H1 (cell line): ENCODE results near the gene TEAD4. TPM values are rescaled to one million over a fixed set of nuclear protein-coding genes. Genes with fewer than 3 reads are reported as not detected.

ENCODE experiments used
- CTCF ChIA-PET: fragments of 300-600 bp; sonication (Branson Sonifier 250); formaldehyde crosslinking; loops from one replicate; lab custom pipeline; 2021; ENCODE audit not compliant: partially characterized antibody; lab: Charles Lee
- POLR2A ChIA-PET: fragments of 300-600 bp; sonication (Branson Sonifier 250); formaldehyde crosslinking; loops from one replicate; lab custom pipeline; 2021; ENCODE audit warnings: inconsistent platforms; ENCODE audit not compliant: partially characterized antibody; lab: Charles Lee
- DNase-seq, 2 experiments: peaks; one replicate each; pipeline versions ENCODE4 v3.0.0 to v3.0.0-alpha.2; 2010 to 2022; ENCODE audit warnings: low spot score in 2 of 2, low read depth in 1 of 2, mixed read lengths in 1 of 2
- FAIRE-seq: peaks from 2 replicates; lab custom pipeline; 2011; peaks lifted over from hg19 to GRCh38; lab: Jason Lieb, UNC
- H2AFZ ChIP-seq: 2 replicates; pipeline ENCODE4 v1.8.1; 2012; ENCODE audit warnings: low read length, inconsistent platforms
- H2AK5ac ChIP-seq: 2 replicates; pipeline ENCODE4 v1.6.1; 2013; ENCODE audit warnings: low read depth, low read length
- H2BK120ac ChIP-seq: replicated peaks from 2 replicates; pipeline ENCODE3; 2013; ENCODE audit warnings: low read depth, low read length, inconsistent platforms
- H2BK12ac ChIP-seq: 2 replicates; pipeline ENCODE4 v1.6.1; 2013; ENCODE audit warnings: low read depth, low read length
- H2BK15ac ChIP-seq: 2 replicates; pipeline ENCODE4 v1.6.1; 2013; ENCODE audit warnings: low read length
- H2BK20ac ChIP-seq: 2 replicates; pipeline ENCODE4 v1.6.1; 2013; ENCODE audit warnings: low read length
- H2BK5ac ChIP-seq: 2 replicates; pipeline ENCODE4 v1.6.1; 2013; ENCODE audit warnings: low read depth, low read length
- H3K14ac ChIP-seq: 2 replicates; pipeline ENCODE4 v1.6.1; 2013; ENCODE audit warnings: inconsistent platforms; ENCODE audit not compliant: insufficient read length
- H3K18ac ChIP-seq: 2 replicates; pipeline ENCODE4 v1.6.1; 2013; ENCODE audit warnings: low read length; ENCODE audit errors: extremely low read depth
- H3K23ac ChIP-seq: 2 replicates; pipeline ENCODE4 v1.6.1; 2013; ENCODE audit warnings: inconsistent platforms; ENCODE audit not compliant: insufficient read length
- H3K23me2 ChIP-seq: 2 replicates; pipeline ENCODE4 v1.6.1; 2013; ENCODE audit warnings: low read depth, low read length
- H3K27ac ChIP-seq: 2 replicates; pipeline ENCODE4 v1.6.1; 2011; ENCODE audit warnings: low read depth, low read length, inconsistent platforms
- H3K27me3 ChIP-seq, 4 experiments: replicated peaks in 1 of 4; 1 replicate in 1 of 4; 2 replicates in 3 of 4; pipeline versions ENCODE4 v1.6.1 to v1.8.1; 2011 to 2013; ENCODE audit warnings: low read length in 3 of 4, mild to moderate bottlenecking in 3 of 4, inconsistent platforms in 2 of 4, mixed read lengths in 2 of 4, moderate library complexity in 1 of 4; ENCODE audit not compliant: control insufficient read depth in 3 of 4, insufficient read depth in 3 of 4; ENCODE audit errors: extremely low read depth in 1 of 4
- H3K36me3 ChIP-seq, 4 experiments: 2 replicates each; pipeline versions ENCODE4 v1.6.1 to v1.8.1; 2011 to 2013; ENCODE audit warnings: mild to moderate bottlenecking in 4 of 4, low read length in 3 of 4, moderate library complexity in 2 of 4, control low read depth in 1 of 4, inconsistent platforms in 1 of 4; ENCODE audit not compliant: insufficient read depth in 4 of 4, control insufficient read depth in 2 of 4
- H3K4ac ChIP-seq: replicated peaks from 2 replicates; pipeline ENCODE3; 2013; ENCODE audit warnings: low read length, low read depth, mixed read lengths, inconsistent platforms; ENCODE audit not compliant: insufficient read length
- H3K4me1 ChIP-seq, 4 experiments: replicated peaks in 1 of 4; 1 replicate in 1 of 4; 2 replicates in 3 of 4; pipeline versions ENCODE4 v1.6.1 to v1.8.1; 2011 to 2013; ENCODE audit warnings: low read length in 3 of 4, inconsistent platforms in 2 of 4, mixed read lengths in 1 of 4; ENCODE audit not compliant: insufficient read depth in 4 of 4, control insufficient read depth in 3 of 4
- H3K4me2 ChIP-seq, 2 experiments: 2 replicates each; pipeline versions ENCODE4 v1.6.1 to v1.8.1; 2011 to 2013; ENCODE audit warnings: low read depth in 2 of 2, low read length in 2 of 2, control low read depth in 1 of 2, inconsistent platforms in 1 of 2, mild to moderate bottlenecking in 1 of 2; ENCODE audit not compliant: insufficient read depth in 1 of 2
- H3K4me3 ChIP-seq, 4 experiments: fragments of 200-600, 300-600 bp in 1 of 4; sonication (generic), shearing (Covaris generic), sonication (Bioruptor Twin) in 1 of 4; 2 replicates each; pipeline versions ENCODE4 v1.5.1 to v1.8.1; 2011 to 2016; ENCODE audit warnings: low read length in 4 of 4, low read depth in 3 of 4, control low read depth in 2 of 4, inconsistent platforms in 2 of 4, mild to moderate bottlenecking in 2 of 4, mixed read lengths in 1 of 4, moderate library complexity in 1 of 4; ENCODE audit not compliant: insufficient read depth in 2 of 4; ENCODE audit errors: extremely low read depth in 1 of 4
- H3K56ac ChIP-seq: replicated peaks from 2 replicates; pipeline ENCODE3; 2013; ENCODE audit warnings: low read depth, mild to moderate bottlenecking, mixed read lengths, low read length, inconsistent platforms; ENCODE audit not compliant: insufficient read length
- H3K79me1 ChIP-seq: 2 replicates; pipeline ENCODE4 v1.6.1; 2013; ENCODE audit warnings: low read depth, low read length, control low read depth
- H3K79me2 ChIP-seq, 2 experiments: 2 replicates each; pipeline versions ENCODE4 v1.6.1 to v1.8.1; 2012 to 2013; ENCODE audit warnings: low read length in 2 of 2, mild to moderate bottlenecking in 2 of 2, inconsistent platforms in 1 of 2; ENCODE audit not compliant: insufficient read depth in 2 of 2, control insufficient read depth in 1 of 2
- H3K9ac ChIP-seq, 4 experiments: replicated peaks in 1 of 4; 1 replicate in 1 of 4; 2 replicates in 3 of 4; pipeline versions ENCODE4 v1.6.1 to v1.8.1; 2011 to 2013; ENCODE audit warnings: low read depth in 3 of 4, low read length in 3 of 4, control low read depth in 2 of 4, mild to moderate bottlenecking in 2 of 4, moderate library complexity in 2 of 4, inconsistent platforms in 1 of 4; ENCODE audit errors: extremely low read depth in 1 of 4
- H3K9me3 ChIP-seq, 2 experiments: 2 replicates each; pipeline versions ENCODE4 v1.6.1 to v1.8.1; 2012 to 2013; ENCODE audit warnings: mild to moderate bottlenecking in 2 of 2, moderate library complexity in 2 of 2, control low read depth in 1 of 2, inconsistent platforms in 1 of 2, low read depth in 1 of 2, low read length in 1 of 2, mixed read lengths in 1 of 2; ENCODE audit not compliant: insufficient read depth in 2 of 2
- H4K20me1 ChIP-seq, 2 experiments: replicated peaks in 1 of 2; 2 replicates each; pipeline versions ENCODE3 to v1.8.1; 2011 to 2013; ENCODE audit warnings: inconsistent platforms in 2 of 2, low read length in 2 of 2, mild to moderate bottlenecking in 1 of 2; ENCODE audit not compliant: insufficient read depth in 2 of 2, control insufficient read depth in 1 of 2
- H4K5ac ChIP-seq: 2 replicates; pipeline ENCODE4 v1.6.1; 2013; ENCODE audit warnings: low read length, low read depth, mixed read lengths, inconsistent platforms; ENCODE audit not compliant: insufficient read length
- H4K8ac ChIP-seq: 2 replicates; pipeline ENCODE4 v1.8.0; 2013; ENCODE audit warnings: mild to moderate bottlenecking, moderate library complexity, low read length, inconsistent platforms; ENCODE audit not compliant: insufficient read depth; ENCODE audit errors: extremely low read depth
- H4K91ac ChIP-seq: replicated peaks from 2 replicates; pipeline ENCODE3; 2013; ENCODE audit warnings: low read length, mixed read lengths, inconsistent platforms; ENCODE audit not compliant: insufficient read length
- EP300 ChIP-seq, 2 experiments: IDR thresholded peaks; 1 replicate in 1 of 2; 2 replicates in 1 of 2; pipeline ENCODE4 v1.6.1; 2011 to 2012; ENCODE audit warnings: low read depth in 2 of 2, low read length in 2 of 2, mild to moderate bottlenecking in 2 of 2, borderline replicate concordance in 1 of 2, inconsistent platforms in 1 of 2, moderate library complexity in 1 of 2
- GTF2F1 ChIP-seq: IDR thresholded peaks from 2 replicates; pipeline ENCODE4 v1.6.1; 2012; ENCODE audit warnings: low read depth, low read length, improper control_type of control experiment, borderline replicate concordance
- JUND ChIP-seq: IDR thresholded peaks from 2 replicates; pipeline ENCODE4 v1.6.1; 2011; ENCODE audit warnings: mild to moderate bottlenecking, improper control_type of control experiment, low read length
- WGBS, 2 experiments: shearing (Covaris generic) in 1 of 2; methylation state at CpG; one replicate each; pipeline versions ENCODE4 v1.1.6 to v1.1.7; 2013 to 2015; ENCODE audit warnings: low lambda C conversion rate in 2 of 2, mixed read lengths in 2 of 2, inconsistent platforms in 1 of 2, low coverage in 1 of 2, missing lambda C conversion rate in 1 of 2; ENCODE audit not compliant: insufficient replicate concordance in 2 of 2, insufficient coverage in 1 of 2, insufficient read length in 1 of 2; ENCODE audit errors: extremely low coverage in 1 of 2, missing lambda C conversion rate in 1 of 2; 5-methylcytosine and 5-hydroxymethylcytosine counted together
- polyA plus RNA-seq, 7 experiments: library from polyadenylated mRNA; depleted of rRNA in 3 of 7; stranded (reverse) in 5 of 7; unstranded in 2 of 7; fragments of >200 nt in 5 of 7; fragments of 200-250 nt in 2 of 7; gene quantifications; 1 replicate in 5 of 7; 2 replicates in 1 of 7; 4 replicates in 1 of 7; pipeline versions ENCODE4 v1.2.1 to v1.2.3, GENCODE V29; 2011 to 2013; ENCODE audit warnings: missing spikeins in 2 of 7, mixed read lengths in 2 of 7
- total RNA-seq: library from RNA; stranded (reverse); fragmentation: NEBNext Ultra II Directional; extraction: Animal tissue kit (Norgen Biotek cat#: 25700); gene quantifications from 2 replicates; pipeline ENCODE4 v1.2.1, GENCODE V29; 2021

Gene TEAD4
- total and polyA plus RNA-seq, 2 of the 8 experiments (the other 6 are each of a cell fraction or from before 2014, with no cell fraction given), result 56.7 to 116 TPM

- Histone ChIP-seq H4K5ac (no peak overlapping the region), H2BK120ac (no peak overlapping the region), H2AK5ac (no peak overlapping the region), H3K23me2 (no peaks in the 10 kb centered on the region), H3K18ac (no peak overlapping the region; the same call in 1 of the 2 replicates), H2BK15ac (no peak overlapping the region), H4K8ac (no peak overlapping the region), H3K23ac (no peak overlapping the region), H4K91ac (no peak overlapping the region), H3K56ac (no peak overlapping the region), H3K4me1 (peaks cover 0 to 7% (median 2%) of the 10 kb centered on the region in 4 experiments; a peak in 5 of 7 replicates), H3K9ac (no peak overlapping the region), H3K27me3 (no peaks in the 10 kb centered on the region), H3K79me1 (no peaks in the 10 kb centered on the region; the same call in 1 of the 2 replicates), H3K4ac (no peak overlapping the region), H3K36me3 (peaks cover 0 to 4% (median 0%) of the 10 kb centered on the region in 4 experiments; a peak in 3 of 8 replicates), H4K20me1 (no peaks in the 10 kb centered on the region), H2BK5ac (no peak overlapping the region), H2BK12ac (no peak overlapping the region), H3K14ac (no peak overlapping the region), H2AFZ (no peak overlapping the region), H2BK20ac (0 out of 2 replicates have a peak overlapping the region, but pooled peaks have one; percentile 40), H3K9me3 (no peaks in the 10 kb centered on the region), H3K27ac (no peak overlapping the region), H3K4me2 (peak overlapping the region; percentile 22 to 52), H3K4me3 (peak overlapping the region in 1 of 4 experiments; percentile 12; a peak in 1 of 8 replicates), H3K79me2 (no peaks in the 10 kb centered on the region)
- no peak for TF ChIP-seq GTF2F1
- TF ChIP-seq EP300 (IDR thresholded peaks at IDR 0.05; ENCODE audit: borderline replicate concordance in 1 of 2, low read depth in 2 of 2, low read length in 2 of 2), result no peak
- peak; percentile 69 for TF ChIP-seq JUND
- CTCF ChIA-PET, result interaction anchor here (0.9 to 3.2 kb wide), 3 partner anchors 12 to 68 kb away, joined by 3 to 15 read pairs (median 4); no protein-coding TSS in a partner anchor
- POLR2A ChIA-PET, result interaction anchor here (0.7 kb wide), 1 partner anchor 212 kb away, joined by 3 read pairs; no protein-coding TSS in a partner anchor
- DNase-seq (no peak), FAIRE-seq (peak; percentile 19)
- WGBS, 2 experiments, result 69% methylated on average over 2 of the region's 2 CpGs; no CpG with 5 or more reads in 1 of the 2 experiments
Observed at GRCh38 chr12:2922329-2922728, 36.9 kb upstream of the TEAD4 start.
